ENCODE results near the gene HOXA9.

The HOXA9 gene

GRCh38 chr7:27163288-27164044 lies 1.9 kb downstream of the HOXA9 start:
- no peak for DNase-seq

GRCh38 chr7:27162561-27163287 lies 2.6 kb downstream of the HOXA9 start:
- no peak for DNase-seq

- DNase-seq = no peak
Observed at GRCh38 chr7:27161721-27162560, 3.4 kb downstream of the HOXA9 start.

GRCh38 chr7:27161214-27161720 lies 4.1 kb downstream of the HOXA9 start:
- no peak for DNase-seq

- DNase-seq = peak; percentile 84
Observed at GRCh38 chr7:27160546-27161213, 4.7 kb downstream of the HOXA9 start.

GRCh38 chr7:27160145-27160545 lies 5.2 kb downstream of the HOXA9 start:
- no peak for DNase-seq

- DNase-seq = no peak
Observed at GRCh38 chr7:27159266-27160144, 5.8 kb downstream of the HOXA9 start.

- DNase-seq = no peak
Observed at GRCh38 chr7:27158436-27159265, 6.7 kb downstream of the HOXA9 start.

- no peak for DNase-seq
Observed at GRCh38 chr7:27157702-27158431, 7.5 kb downstream of the HOXA9 start.

GRCh38 chr7:27156916-27157701 lies 8.2 kb downstream of the HOXA9 start:
- DNase-seq = no peak

GRCh38 chr7:27156508-27156898 lies 8.8 kb downstream of the HOXA9 start, which contains the start of gene HOXA7:
TSS of gene HOXA7 (minus strand) at chr7:27156675. CDS start at chr7:27156545, 130 bp downstream.
- DNase-seq = peak; percentile 70

- DNase-seq = peak; percentile 31
Observed at GRCh38 chr7:27155816-27156507, 9.4 kb downstream of the HOXA9 start.

- DNase-seq = no peak
Observed at GRCh38 chr7:27154901-27155815, 10.2 kb downstream of the HOXA9 start.

- DNase-seq = no peak
Observed at GRCh38 chr7:27154369-27154768, 11.0 kb downstream of the HOXA9 start.

GRCh38 chr7:27153526-27153925 lies 11.8 kb downstream of the HOXA9 start:
- no peak for DNase-seq

- no peak for DNase-seq
Observed at GRCh38 chr7:27152816-27153442, 12.4 kb downstream of the HOXA9 start.
